ENCODE results near the gene SERPINA9.

SERPINA9 gene

DNA sequence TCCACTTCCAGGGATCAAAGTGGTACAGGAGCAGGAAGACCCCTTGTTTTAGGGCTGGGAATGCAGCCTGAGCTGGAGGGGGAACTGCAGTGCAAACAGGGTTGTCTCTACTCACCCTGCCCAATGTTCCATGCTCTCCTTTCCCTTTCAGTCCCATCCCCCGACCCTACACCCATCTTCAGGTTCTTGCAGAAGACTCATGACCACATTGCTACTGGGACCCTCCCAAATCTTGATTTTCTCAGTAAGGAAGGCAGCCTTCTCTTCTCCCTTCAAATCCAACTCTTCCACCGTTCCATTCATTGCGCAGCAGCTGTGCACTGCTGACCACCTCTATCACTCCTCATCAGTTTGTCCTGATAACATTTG, 25.3 kb downstream of the SERPINA9 start:
- TF ChIP-seq CTCF (IDR thresholded peaks at IDR 0.05; ENCODE audit: control insufficient read depth, insufficient read depth, low read depth, low read length, missing control alignments): no peak
- H3K4me3 ChIP-seq (ENCODE audit: control insufficient read depth, low read depth, low read length): no peak overlapping the region
- DNase-seq (ENCODE audit: low read depth): no peak

- no peak for TF ChIP-seq CTCF (IDR thresholded peaks at IDR 0.05; ENCODE audit: control insufficient read depth, insufficient read depth, low read depth, low read length, missing control alignments)
- no peak overlapping the region for H3K4me3 ChIP-seq (ENCODE audit: control insufficient read depth, low read depth, low read length)
- no peak for DNase-seq (ENCODE audit: low read depth)
These were observed 26.1 kb downstream of the SERPINA9 start for GRCh38 chr14:94449930-94450329.

- H3K4me3 ChIP-seq (ENCODE audit: control insufficient read depth, low read depth, low read length): no peak overlapping the region
- no peak for TF ChIP-seq CTCF (IDR thresholded peaks at IDR 0.05; ENCODE audit: control insufficient read depth, insufficient read depth, low read depth, low read length, missing control alignments)
- no peak for DNase-seq (ENCODE audit: low read depth)
These were observed 27.8 kb downstream of the SERPINA9 start for GRCh38 chr14:94448071-94448808.

DNA sequence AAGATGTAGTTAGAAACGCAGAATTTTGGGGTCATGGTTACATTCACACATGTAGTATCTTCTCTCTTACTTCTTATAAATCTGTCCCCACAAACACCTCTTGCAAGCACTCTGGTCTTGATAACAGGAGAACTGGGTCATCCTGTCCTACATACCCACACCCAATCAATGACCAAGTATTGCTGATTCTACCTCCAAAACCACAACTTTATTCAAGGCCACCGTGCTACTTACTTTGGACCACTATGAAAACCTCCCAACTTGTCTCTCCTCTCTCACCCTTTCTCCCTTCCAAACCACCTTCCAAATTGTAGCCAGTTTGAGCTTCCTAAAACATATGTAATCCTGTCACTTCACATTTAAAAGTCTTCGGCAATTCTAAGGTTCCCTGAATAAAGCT, 28.8 kb downstream of the SERPINA9 start:
- no peak for DNase-seq (ENCODE audit: low read depth)
- no peak overlapping the region for H3K4me3 ChIP-seq (ENCODE audit: control insufficient read depth, low read depth, low read length)
- TF ChIP-seq CTCF (IDR thresholded peaks at IDR 0.05; ENCODE audit: control insufficient read depth, insufficient read depth, low read depth, low read length, missing control alignments): no peak

DNA sequence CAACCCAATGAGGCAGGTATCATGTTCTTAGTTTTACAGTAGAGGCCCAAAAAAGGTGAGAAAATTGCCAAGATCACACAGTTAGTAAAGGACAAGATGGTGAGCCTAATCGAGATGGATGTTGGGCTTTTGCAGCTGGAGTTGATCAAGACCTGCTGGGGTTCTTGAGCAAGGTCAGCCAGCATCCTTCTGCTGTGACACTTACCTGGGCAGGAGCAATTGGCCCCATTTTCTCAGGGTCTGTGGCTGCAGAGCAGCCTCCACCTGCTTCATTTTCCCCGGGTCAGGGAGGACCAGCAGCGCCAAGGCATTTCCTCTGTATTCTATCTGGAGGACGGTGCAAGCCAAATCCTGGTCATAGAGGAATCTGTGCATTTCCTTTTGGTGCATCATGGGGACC, 29.9 kb downstream of the SERPINA9 start:
- no peak for TF ChIP-seq CTCF (IDR thresholded peaks at IDR 0.05; ENCODE audit: control insufficient read depth, insufficient read depth, low read depth, low read length, missing control alignments)
- H3K4me3 ChIP-seq (ENCODE audit: control insufficient read depth, low read depth, low read length): no peak overlapping the region
- no peak for DNase-seq (ENCODE audit: low read depth)

DNA sequence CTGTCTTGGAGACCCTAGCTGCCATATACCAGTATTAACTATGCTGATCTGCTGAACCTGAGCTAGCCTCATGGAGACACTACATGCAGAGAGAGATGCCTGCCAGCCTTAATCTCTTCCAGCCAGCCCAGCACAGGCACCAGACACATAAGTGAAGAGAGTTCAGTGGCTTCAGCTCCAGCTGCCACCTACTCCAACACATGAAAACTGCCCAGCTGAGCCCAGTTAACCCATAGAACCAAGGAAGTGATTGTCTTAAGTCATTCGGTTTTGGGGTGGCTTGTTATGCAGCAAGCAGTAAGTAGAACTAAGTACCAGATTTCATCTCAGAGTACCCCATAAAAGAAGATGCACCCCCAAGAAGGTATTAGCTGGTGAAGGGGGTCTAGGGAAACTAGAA, 31.0 kb downstream of the SERPINA9 start:
- no peak overlapping the region for H3K4me3 ChIP-seq (ENCODE audit: control insufficient read depth, low read depth, low read length)
- no peak for TF ChIP-seq CTCF (IDR thresholded peaks at IDR 0.05; ENCODE audit: control insufficient read depth, insufficient read depth, low read depth, low read length, missing control alignments)

More for the DNA sequence above, 31.0 kb downstream of the SERPINA9 start:
- DNase-seq (ENCODE audit: low read depth): no peak

All from AG09309 (cell line).